ENCODE measurements around the gene OST4.
"Not testable (repeated sequence)": the region's sequence is repeated elsewhere in the genome, so short reads cannot be mapped to it uniquely, and the experiment has no call there.

OST4 gene

DNA sequence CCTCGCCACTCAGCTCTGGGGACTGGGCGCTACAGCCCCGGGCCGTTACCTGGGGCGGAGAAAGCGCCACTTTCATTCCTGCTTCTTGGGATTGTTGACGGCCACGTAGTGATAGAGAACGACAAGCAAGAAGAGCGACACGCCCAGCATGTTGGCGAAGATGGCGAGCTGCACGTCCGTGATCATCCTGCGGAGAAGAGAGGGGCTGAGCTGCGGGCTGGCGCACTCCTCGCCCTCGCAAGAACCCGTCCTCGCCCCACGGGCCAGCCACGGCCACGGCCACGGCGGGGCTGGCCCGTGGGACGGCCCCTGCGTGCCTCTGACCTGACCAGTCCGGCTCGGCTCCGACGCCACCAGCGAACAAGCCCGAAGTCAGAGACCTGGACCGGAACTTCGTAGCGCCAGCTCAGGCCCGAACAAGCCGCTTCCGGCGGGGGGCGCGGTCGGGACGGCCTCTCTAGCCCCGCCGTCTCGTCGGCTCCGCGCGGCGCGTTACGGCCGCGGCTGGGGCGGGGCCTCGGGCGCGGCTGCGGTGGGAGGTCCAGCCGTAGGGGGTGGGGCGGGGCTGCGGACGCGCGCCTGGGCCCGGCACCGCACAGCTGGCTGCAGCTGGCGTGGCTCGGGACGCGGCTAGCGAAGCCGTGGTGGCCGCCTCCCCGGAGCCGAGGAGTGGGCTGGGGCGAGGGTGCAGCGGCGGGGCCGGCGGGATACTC lies at the start of gene OST4:
Gene OST4, minus strand, starts transcription at position 378 of the 713 bp plus-strand sequence.
- peak; percentile 46 to 97 (median 91) for DNase-seq

DNA sequence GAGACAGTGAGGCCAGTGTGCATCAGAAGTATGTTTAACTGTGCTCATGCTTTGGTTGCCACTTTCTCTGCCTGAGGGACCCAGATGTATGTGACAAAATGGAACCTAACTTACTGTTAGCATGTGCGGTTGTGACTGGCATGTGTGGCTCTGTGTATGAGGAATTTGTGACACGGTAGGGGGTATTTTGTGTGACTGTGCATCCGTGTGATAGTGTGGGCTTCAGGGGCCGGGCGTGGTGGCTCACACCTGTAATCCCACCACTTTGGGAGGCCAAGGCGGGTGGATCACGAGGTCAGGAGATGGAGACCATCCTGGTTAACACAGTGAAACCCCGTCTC lies 47.8 kb upstream of the OST4 start:
- not testable (repeated sequence) for DNase-seq

DNA sequence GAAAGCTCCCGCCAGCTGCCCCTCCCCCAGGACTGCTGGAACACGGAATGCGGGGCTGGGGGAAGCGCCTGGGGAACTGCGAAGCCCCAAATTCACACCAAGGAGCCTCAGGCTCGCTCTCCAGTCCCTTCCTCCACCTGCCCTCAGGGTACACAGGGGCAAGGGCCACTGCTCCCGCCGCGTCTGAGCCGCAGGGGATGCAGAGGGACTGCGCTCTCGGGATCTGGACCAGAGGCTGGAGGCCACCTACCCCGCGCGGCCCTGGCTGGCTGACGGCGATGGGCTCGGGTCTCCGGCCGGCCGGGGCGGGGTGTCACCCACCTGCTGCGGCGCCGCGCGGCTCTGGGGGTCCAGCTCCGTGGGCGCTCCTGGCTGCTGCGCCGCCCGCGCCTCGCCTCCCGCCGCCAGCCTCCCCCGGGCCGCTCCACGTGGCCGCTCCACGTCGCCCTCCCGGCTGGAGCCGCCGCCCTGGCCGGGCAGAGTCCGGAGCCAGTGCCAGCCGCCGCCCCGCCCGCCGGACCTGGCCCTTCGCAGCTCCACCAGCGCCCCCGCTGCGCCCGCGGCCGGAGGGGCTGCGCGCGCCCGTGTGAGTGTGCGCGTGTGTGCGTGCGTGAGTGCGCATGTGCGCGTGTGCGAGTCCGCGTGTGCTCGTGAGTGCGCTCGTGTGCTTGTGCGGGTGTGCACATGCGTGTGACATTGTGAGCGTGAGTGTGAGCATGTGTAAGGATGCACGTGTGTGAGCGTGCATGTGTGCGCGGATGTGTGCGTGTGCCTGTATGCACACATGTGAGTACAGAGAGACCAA lies 47.3 kb upstream of the OST4 start, which contains the start of gene CGREF1:
Gene CGREF1, minus strand, starts transcription at position 604 of the 805 bp plus-strand sequence. CDS start 14,762 bp downstream, outside the sequence.
- DNase-seq: peak in 7 of 51 donors; percentile 7 to 31 (median 15)

DNA sequence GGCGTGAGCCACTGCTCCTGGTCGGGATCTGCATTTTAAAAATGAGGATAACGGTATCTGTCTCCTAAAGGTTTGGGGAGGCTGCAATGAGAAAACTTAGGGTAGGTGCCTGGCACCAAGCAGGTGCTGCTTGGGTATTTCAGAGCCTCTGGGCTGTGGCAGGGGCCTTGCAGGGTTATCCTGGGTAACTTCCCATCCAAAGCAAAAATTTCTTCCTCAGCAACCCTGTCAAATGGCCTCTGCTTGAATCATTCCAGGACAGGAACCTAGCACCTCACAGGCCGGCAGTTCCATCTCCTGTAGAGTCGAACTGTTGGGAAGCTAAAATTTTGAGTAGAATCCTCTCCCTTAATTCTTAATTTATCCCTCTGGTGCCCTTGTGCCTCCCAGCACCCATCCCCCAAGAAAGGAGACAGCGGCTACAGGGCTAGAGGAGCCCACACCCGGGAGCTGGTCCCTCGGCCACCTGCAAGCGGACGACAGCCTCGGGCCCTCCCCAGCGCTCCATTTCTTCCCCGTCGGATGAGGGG lies 46.6 kb upstream of the OST4 start:
- peak in 1 of 51 donors; percentile 6 for DNase-seq

DNA sequence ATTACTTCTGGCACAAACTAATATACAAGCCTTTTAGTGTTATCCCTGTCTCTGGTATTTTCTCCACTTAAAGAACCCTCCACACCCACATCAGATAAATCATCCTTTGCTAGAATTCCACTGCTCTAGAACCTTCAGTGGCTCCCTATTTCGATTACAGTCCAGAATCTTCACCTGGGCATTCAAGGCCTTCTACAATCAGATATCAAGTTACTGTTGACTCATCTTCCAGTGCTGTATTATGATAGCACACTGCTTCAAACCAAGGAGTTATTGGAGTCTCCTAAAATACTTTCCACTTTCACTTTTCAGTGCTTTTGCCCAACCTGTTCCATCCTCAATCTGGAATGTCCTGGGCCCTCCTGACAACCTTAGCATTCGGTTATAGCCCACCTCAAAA lies 44.1 kb upstream of the OST4 start:
- no peak for DNase-seq

DNA sequence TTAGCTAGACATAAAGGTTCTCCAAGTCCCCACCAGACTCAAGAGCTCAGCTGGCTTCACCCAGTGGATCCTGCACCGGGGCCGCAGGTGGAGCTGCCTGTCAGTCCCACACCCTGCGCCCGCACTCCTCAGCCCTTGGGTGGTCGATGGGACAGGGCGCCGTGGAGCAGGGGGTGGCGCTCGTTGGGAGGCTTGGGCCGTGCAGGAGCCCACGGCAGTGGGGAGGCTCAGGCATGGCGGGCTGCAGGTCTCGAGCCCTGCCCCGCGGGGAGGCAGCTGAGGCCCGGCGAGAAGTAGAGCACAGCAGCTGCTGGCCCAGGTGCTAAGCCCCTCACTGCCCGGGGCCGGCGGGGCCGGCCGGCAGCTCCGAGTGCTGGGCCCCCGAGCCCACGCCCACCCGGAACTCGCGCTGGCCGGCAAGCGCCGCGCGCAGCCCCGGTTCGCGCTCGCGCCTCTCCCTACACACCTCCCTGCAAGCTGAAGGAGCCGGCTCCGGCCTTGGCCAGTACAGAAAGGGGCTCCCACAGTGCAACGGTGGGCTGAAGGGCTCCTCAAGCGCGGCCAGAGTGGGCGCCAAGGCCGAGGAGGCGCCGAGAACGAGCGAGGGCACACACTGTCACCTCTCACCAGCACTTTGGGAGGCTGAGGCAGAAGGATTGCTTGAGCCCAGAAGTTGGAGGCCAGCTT lies 40.1 kb upstream of the OST4 start:
- DNase-seq: not testable (repeated sequence)

DNA sequence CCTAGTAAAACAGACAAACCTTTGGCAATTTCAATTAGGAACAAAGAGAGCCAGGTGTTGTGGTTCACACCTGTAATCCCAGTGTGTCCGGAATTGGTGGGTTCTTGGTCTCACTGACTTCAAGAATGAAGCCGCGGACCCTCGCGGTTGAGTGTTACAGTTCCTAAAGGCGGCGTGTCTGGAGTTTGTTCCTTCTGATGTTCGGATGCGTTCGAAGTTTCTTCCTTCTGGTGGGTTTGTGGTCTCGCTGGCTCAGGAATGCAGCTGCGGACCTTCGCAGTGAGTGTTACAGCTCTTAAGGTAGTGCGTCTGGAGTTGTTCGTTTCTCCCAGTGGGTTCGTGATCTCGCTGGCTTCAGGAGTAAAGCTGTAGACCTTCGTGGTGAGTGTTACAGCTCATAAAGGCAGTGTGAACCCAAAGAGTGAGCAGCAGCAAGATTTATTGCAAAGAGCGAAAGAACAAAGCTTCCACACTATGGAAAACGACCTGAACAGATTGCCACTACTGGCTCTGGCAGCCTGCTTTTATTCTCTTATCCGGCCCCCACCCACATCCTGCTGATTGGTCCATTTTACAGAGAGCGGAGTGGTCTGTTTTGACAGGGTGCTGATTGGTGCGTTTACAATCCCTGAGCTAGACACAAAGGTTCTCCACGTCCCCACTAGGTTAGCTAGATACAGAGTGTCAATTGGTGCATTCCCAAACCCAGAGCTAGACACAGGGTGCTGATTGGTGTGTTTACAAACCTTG lies 39.3 kb upstream of the OST4 start:
- DNase-seq: not testable (repeated sequence)

DNA sequence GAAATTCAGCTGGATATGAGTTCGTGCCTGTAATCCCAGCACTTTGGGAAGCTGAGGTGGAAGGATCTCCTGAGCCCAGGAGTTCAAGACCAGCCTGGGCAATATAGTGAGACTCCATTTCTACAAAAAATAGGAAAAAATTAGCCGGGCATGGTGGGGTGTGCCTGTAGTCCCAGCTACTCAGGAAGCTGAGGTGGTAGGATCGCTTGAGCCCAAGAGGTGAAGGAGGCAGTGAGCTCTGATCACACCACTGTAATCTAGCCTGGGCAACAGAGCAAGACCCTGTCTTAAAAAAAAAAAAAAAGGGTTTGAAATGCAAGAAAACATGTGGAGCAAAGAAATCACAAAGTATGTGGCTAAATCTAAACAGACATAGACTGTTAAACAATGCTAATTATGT lies 37.6 kb upstream of the OST4 start:
- no peak for DNase-seq

DNA sequence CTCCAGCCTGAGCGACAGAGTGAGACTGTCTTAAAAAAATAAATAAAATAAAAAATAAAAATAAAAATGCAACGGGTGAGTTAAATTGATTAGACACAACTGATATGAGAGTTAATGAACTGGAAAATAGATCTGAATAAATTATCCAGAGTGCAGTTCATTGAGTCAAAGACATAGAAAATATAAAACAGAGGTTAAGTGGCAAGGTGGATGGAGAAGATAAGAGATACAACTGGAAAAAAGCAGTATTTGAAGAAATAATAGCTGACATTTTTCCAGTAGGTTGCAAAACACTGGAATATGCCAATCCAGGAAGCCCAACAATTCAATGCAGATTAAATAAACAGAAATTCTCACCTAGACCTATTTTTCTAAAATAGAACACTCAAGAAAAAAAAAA lies 36.8 kb upstream of the OST4 start:
- DNase-seq: no peak

DNA sequence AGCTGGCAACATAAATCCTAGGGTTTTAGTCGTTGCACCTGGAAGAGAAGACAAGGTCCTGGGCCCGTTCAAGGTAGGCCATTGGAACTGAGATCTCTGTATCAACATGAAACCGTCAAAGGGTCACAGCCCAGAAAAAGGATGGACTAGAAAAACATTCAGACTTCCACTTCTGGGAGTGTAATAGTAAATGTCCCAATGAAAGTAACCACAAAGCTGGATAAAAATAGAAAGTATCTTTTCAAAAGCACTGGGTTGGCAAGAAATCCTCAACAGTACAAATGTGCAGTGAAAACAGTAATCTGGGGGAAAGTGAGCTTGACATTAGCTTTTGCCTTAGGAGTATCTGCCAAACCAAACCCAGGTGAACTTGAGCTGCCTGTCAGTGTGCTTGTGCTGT lies 34.5 kb upstream of the OST4 start:
- DNase-seq: no peak

DNA sequence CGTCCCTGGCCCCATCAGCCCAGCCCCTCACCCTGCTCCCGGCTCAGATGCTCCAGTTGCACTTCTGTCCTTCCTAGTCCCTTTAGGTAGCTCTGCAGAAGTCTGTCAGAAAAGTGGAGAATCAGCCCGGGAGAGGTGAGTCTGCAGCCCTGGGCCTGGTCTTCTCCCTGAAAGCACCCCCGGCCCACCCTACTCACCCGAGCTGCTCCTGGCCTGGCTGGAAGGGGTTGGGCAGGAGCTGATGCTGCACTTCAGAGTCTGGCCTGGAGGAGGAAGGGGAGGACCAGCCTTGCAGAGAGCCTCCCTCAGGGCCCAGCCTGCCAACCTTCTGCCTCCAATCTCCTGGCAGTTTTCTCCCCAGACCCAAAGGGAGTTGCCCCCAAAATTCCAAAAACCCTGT lies 30.9 kb upstream of the OST4 start:
- no peak for DNase-seq

DNA sequence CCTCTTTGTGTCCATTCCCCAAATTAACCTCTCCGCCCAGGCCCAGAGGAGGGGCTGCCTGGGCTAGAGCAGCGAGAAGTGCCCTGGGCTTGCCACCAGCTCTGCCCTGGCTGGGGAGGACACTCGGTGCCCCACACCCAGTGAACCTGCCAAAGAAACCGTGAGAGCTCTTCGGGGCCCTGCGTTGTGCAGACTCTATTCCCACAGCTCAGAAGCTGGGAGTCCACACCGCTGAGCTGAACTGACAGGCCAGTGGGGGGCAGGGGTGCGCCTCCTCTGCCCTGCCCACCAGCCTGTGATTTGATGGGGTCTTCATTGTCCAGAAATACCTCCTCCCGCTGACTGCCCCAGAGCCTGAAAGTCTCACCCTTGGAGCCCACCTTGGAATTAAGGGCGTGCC lies 28.6 kb upstream of the OST4 start:
- DNase-seq: no peak

DNA sequence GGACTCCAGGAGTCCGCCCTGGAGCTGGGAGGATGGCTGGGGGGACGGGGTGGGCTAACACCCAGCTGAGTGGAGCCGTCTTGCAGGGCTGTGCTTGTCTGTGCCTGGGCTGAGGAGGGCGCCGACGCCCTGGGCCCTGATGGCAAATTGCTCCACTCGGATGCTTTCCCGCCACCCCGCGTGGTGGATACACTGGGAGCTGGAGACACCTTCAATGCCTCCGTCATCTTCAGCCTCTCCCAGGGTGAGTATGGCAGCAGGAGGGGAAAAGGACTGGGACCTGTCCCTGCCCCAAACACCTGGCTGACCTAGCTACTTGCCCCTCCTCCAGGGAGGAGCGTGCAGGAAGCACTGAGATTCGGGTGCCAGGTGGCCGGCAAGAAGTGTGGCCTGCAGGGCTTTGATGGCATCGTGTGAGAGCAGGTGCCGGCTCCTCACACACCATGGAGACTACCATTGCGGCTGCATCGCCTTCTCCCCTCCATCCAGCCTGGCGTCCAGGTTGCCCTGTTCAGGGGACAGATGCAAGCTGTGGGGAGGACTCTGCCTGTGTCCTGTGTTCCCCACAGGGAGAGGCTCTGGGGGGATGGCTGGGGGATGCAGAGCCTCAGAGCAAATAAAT lies 28.0 kb upstream of the OST4 start:
- DNase-seq: no peak

DNA sequence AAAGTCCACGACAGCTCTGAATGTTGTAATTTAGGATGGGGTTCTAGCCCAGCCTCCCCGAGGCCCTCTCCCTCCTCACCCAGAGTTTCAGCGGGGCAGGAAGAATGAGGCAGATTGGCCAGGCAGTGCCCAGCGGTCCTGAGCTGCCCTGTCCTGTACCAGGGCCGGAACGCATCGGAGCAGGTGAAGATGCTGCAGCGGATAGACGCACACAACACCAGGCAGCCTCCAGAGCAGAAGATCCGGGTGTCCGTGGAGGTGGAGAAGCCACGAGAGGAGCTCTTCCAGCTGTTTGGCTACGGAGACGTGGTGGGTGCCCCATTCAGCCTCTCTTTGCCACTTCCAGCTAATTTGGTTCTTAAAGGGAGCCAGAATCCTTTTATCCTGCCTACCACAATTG lies 25.9 kb upstream of the OST4 start:
- no peak for DNase-seq

DNA sequence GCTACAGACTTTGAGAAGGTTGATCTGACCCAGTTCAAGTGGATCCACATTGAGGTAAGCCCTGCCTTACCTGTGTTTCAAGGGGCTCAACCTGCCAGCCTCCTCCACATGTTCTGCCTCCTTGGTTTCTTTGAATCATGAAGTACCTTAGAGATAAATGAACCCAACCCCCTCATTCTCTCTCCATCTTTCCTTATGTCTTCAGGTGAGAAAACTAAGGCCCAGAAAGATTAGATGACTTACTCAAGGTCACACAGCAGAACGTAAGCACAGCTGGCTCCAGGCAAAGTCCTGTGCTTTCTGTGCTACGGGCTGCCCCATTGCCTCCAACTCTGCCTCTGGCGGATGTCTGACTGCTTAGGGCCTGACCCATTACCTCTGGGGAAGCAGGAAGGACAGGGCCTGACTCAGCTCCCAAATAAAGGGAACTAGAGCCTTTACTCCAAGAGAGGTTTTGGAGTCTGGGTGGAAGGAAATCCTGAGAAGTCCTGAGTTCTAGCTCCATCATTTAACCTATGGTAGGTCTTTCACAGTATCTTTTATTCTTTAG lies 25.4 kb upstream of the OST4 start:
- no peak for DNase-seq

DNA sequence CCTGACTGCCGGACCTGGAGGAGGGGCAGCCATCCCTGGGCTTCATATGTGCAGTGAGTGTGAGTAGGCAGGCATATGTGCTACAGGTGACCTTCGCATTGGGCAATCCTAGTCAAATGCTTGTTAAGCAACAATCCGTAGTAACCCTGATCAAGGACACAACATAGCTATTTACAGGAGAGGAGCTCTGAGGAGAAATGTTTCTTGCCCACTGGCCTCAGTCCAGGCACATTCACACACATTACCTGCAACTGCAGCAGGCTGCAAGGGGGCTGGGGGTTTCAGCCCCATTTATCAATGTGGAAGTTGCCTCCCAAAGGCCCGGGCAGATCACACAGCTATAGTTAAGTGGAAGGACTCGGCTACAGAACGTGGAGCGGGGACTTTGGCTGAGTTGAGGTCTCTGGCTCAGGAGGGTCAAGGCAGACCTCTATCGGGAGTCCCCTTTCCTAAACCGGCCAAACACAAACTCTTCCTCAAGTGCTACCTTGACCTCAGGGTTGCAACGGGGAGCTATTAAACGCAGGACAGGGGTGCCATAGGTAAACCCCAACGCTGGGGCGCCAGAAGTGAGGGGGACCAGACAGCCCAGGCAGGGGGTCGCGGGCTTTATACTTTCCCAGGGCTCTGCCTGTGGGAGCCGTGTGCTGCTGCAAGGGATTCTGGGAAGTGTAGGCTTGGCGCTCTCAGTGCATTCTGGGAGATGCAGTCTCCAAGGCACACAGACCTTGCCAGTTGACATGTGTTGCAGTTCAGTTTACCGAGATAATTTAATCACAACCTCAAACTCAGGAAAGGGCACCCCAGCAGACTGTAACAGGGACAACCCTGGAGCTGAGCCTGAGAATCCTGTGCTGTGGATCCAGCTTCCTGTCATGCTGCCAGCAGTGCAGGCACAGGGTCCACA lies 24.5 kb upstream of the OST4 start:
- peak in 45 of 51 donors; percentile 9 to 77 (median 50) for DNase-seq

DNA sequence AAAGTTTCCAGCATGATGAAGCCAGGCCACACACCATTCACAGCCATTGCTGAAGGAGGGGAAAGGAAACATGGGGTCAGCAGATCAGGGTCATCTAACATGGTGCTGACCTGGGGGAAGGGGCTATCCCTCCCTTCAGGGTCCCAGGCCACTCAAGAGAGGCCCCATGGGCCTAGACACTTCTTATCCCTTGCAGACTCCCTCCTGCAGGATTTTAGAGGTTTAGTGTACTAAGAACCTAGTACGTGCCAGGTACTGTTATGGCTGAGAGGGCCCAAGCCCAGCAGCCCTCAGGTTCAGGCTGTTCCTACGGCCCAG lies 23.9 kb upstream of the OST4 start:
- no peak for DNase-seq

DNA sequence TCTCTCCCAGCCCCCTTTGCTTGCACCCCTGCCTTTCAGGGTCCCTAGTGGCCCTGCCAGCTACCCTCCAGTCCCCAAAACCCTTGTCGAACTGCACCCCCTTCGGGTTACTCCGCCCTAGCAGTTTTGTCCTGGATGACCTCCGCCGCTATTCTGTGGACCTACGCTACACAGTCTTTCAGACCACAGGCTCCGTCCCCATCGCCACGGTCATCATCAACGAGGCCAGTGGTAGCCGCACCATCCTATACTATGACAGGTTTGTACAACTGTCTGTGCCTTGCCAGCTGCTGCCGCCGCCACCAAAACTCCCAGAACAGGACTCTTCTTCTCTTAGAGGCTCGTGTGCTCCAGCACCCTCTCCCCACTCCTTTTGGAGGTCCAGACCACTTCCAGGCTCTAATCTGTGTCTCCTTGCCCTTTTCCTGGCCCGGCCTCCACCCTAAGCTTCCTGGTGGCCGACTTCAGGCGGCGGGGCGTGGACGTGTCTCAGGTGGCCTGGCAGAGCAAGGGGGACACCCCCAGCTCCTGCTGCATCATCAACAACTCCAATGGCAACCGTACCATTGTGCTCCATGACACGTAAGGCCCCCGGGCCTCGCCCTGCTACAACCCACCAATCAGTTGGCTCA lies 23.0 kb upstream of the OST4 start:
- no peak for DNase-seq

All from hypothalamus (tissue), 51 donors.